Stimulated activated memory B cell treated with anti-CD40 and anti-IgM and Interleukin-4, amounts not matched to agents 10 μg/mL and 1 μg/mL and 100 μg/mL, for 72 hours (primary cell): Measurements from ENCODE around the gene SDK2.

Experiments
- ATAC-seq: fragments of 150-1000 bp; cut with Tn5 transposase; 2 replicates; pipeline ENCODE4 v1.10.0; 2021
- H3K27ac Mint-ChIP-seq: one replicate; pipeline ENCODE4 v1.8.0; 2022; ENCODE audit warnings: mild to moderate bottlenecking, mixed read lengths
- H3K27me3 Mint-ChIP-seq: one replicate; pipeline ENCODE4 v1.8.0; 2022; ENCODE audit warnings: mixed read lengths
- H3K36me3 Mint-ChIP-seq: one replicate; pipeline ENCODE4 v1.8.0; 2022; ENCODE audit warnings: mixed read lengths
- H3K4me1 Mint-ChIP-seq: one replicate; pipeline ENCODE4 v1.8.0; 2022; ENCODE audit warnings: mixed read lengths
- H3K4me3 Mint-ChIP-seq: one replicate; pipeline ENCODE4 v1.8.0; 2022; ENCODE audit warnings: mild to moderate bottlenecking, moderate library complexity, mixed read lengths
- H3K9me3 Mint-ChIP-seq: one replicate; pipeline ENCODE4 v1.8.0; 2022; ENCODE audit warnings: mixed read lengths

SDK2 gene

GRCh38 chr17:73422121-73422520 lies 222.1 kb downstream of the SDK2 start:
- Mint-ChIP-seq H3K36me3 (peaks cover 29% of the 10 kb centered on the region), H3K27ac (no peak overlapping the region), H3K9me3 (no peaks in the 10 kb centered on the region), H3K4me3 (no peak overlapping the region), H3K4me1 (no peaks in the 10 kb centered on the region), H3K27me3 (no peaks in the 10 kb centered on the region)
- no peak for ATAC-seq

DNA sequence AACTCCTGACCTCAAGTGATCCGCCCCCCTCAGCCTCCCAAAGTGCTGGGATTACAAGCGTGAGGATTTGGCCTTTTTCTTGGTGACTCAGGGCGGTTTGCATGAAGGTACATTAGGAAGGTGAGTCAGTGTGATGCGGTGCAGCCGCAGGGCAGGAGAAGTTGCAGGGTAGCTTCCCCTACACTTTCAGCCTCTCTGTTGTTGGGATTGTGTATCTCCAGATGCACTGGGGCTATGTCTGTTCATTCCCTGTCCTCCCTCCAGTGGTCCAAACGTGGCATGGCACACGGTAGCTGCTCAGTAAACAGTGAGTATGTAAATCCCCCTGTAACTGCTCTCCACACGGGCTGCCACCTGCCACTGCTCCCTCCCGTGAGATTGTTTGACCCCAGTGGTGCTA lies 223.3 kb downstream of the SDK2 start:
- no peak for ATAC-seq
- no peaks in the 10 kb centered on the region for H3K4me1 Mint-ChIP-seq
- H3K27me3 Mint-ChIP-seq: no peaks in the 10 kb centered on the region
- peaks cover 30% of the 10 kb centered on the region for H3K36me3 Mint-ChIP-seq
- H3K9me3 Mint-ChIP-seq: no peaks in the 10 kb centered on the region
- H3K4me3 Mint-ChIP-seq: no peak overlapping the region
- no peak overlapping the region for H3K27ac Mint-ChIP-seq

DNA sequence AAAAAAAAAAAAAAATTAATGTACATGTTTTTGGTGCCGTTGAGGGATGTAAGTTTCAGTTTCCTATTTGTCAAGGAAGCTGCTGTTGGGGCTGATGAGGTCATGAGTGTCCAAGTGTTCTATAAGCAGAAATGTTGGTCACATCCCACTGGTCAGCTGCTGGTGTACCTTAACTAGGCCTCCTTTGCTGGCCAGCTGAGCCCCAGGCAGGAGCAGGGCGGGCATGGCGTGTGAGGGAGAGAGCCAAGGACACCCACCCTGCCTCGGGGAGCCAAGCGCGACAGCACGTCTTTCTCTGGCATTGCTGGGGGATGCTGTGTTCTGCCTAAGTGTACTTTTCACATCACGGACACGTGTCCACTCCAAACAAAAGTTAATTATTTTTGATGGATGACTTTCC lies 224.4 kb downstream of the SDK2 start:
- ATAC-seq: no peak
- Mint-ChIP-seq H3K4me1 (no peaks in the 10 kb centered on the region), H3K9me3 (no peaks in the 10 kb centered on the region), H3K27me3 (no peaks in the 10 kb centered on the region), H3K27ac (no peak overlapping the region), H3K4me3 (no peak overlapping the region), H3K36me3 (peaks cover 40% of the 10 kb centered on the region)

DNA sequence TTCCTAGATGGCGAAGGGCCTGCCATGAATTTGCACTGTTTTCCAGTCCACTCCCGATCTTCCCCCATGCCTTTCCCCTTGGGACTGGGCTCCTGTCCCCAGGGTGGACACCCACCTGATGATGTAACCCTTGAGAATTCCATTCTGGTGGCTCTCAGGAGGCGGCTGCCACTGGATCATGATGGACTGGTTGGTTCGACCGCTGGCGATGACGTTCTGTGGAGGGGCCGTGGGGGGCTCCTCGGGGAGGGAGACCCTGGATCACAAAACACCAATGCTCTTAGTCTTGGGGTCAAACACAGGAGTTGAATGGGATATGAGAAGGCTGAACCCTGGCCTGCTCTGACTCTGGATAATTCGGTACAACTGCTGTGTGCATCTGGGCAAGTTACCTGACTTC lies 225.2 kb downstream of the SDK2 start:
- no peak for ATAC-seq
- H3K27me3 Mint-ChIP-seq: no peaks in the 10 kb centered on the region
- no peaks in the 10 kb centered on the region for H3K4me1 Mint-ChIP-seq
- H3K36me3 Mint-ChIP-seq: peaks cover 42% of the 10 kb centered on the region
- no peak overlapping the region for H3K27ac Mint-ChIP-seq
- no peak overlapping the region for H3K4me3 Mint-ChIP-seq
- H3K9me3 Mint-ChIP-seq: no peaks in the 10 kb centered on the region

- Mint-ChIP-seq H3K4me1 (no peaks in the 10 kb centered on the region), H3K36me3 (peaks cover 33% of the 10 kb centered on the region), H3K27me3 (no peaks in the 10 kb centered on the region), H3K27ac (no peak overlapping the region), H3K9me3 (no peaks in the 10 kb centered on the region), H3K4me3 (no peak overlapping the region)
- no peak for ATAC-seq
Measured at GRCh38 chr17:73415782-73416181, 228.5 kb downstream of the SDK2 start.

DNA sequence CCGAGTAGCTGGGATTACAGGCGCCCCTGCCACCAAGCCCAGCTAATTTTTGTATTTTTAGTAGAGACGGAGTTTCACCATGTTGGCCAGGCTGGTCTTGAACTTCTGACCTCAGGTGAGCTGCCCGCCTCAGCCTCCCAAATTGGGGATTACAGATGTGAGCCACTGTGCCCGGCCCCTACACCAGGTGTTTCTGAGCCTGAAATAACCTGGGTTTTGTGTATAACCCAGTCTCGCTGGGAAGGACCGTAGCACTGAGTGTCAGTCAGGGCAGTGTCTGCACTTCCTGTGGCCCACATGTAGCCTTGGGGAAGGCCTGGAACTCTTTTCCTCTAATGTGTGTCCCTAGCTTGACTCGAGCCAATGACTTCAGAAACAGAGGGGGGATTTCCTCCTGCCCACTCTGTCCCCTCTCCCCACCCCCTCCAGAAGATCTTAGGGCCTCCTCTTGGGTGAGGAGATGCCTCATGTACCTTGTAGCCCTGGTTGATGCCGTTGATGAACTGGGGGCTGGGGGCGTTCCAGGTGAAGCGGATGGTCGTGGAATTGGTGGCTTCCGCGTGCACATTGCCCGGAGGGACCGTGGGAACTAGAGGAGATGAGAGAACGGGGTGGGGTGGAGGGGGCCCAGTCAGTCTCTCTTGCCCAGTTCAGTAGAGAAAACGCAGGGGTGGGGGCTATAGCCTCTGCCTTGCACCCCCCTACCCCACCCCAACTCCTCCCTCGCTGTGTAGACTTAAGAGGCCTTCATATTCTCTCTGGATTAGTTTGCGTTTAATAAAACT lies 229.9 kb downstream of the SDK2 start:
- H3K9me3 Mint-ChIP-seq: no peaks in the 10 kb centered on the region
- H3K27me3 Mint-ChIP-seq: no peaks in the 10 kb centered on the region
- H3K27ac Mint-ChIP-seq: no peak overlapping the region
- H3K4me1 Mint-ChIP-seq: no peaks in the 10 kb centered on the region
- H3K36me3 Mint-ChIP-seq: peaks cover 43% of the 10 kb centered on the region
- ATAC-seq: peak; percentile 43
- H3K4me3 Mint-ChIP-seq: no peak overlapping the region

GRCh38 chr17:73412914-73413313 lies 231.3 kb downstream of the SDK2 start:
- Mint-ChIP-seq H3K4me3 (no peak overlapping the region), H3K9me3 (no peaks in the 10 kb centered on the region), H3K36me3 (peaks cover 45% of the 10 kb centered on the region), H3K4me1 (no peaks in the 10 kb centered on the region), H3K27me3 (no peaks in the 10 kb centered on the region), H3K27ac (no peak overlapping the region)
- no peak for ATAC-seq

DNA sequence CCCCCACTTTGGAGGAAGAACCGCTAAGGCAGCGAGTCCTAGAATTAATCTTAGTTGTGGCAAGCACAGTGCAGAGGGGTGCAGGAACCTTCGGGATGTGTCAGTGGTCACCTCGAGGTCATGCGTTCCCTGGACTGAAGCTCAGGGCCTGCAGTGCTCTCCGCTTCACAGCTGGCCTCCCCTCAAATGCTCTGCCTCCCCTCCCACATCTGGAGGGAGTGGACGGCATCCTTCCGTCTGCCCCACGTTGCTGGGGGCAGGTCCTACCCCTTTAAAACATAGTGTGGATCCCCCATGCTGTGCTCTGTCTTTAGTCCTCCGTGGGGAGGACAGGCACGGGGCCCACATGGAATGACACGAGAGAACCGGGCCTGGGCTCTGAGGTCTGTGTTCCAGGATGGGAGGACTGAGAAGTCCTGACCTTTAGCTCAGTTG lies 232.9 kb downstream of the SDK2 start:
- Mint-ChIP-seq H3K27me3 (no peaks in the 10 kb centered on the region), H3K4me3 (no peak overlapping the region), H3K27ac (no peak overlapping the region), H3K4me1 (no peaks in the 10 kb centered on the region), H3K9me3 (no peaks in the 10 kb centered on the region), H3K36me3 (peaks cover 45% of the 10 kb centered on the region)
- no peak for ATAC-seq

DNA sequence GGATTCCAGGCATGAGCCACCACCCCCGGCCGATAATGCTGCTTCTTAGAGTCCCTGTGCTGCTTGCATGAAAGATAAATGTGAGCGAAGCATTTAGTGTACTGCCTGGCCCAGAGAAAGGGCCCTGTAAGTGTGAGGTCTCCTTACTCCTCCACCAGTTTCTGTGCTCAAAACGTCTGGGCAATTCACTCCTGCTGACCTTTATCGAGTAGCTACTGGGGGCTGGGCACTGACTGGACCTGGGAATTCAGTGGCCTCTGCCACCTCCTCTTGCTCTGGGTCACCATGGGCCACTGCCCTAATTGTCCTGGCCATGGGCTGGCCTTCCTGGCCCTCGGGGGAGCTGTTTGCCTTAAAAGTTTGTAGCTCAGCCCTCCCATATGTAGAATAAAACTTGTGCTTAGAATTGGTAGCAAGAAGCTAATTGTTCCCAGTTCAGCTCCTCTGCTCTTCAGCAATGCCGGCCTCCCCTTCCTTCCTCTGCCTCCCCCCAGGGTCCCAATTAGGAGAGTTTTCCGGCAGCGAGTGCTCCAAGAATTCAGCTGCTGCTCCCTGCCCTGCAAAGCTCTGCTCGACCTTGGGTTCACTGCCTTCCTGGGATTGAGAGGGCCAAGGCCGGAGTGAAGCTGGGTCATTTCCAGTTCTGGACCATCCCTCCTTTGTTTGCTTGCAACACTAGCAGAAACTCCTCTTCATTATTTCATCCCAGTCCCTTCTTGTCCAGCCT lies 233.5 kb downstream of the SDK2 start:
- H3K36me3 Mint-ChIP-seq: peaks cover 43% of the 10 kb centered on the region
- no peaks in the 10 kb centered on the region for H3K9me3 Mint-ChIP-seq
- no peaks in the 10 kb centered on the region for H3K27me3 Mint-ChIP-seq
- H3K4me1 Mint-ChIP-seq: no peaks in the 10 kb centered on the region
- no peak for ATAC-seq
- H3K27ac Mint-ChIP-seq: no peak overlapping the region
- H3K4me3 Mint-ChIP-seq: no peak overlapping the region

- no peaks in the 10 kb centered on the region for H3K4me1 Mint-ChIP-seq
- H3K4me3 Mint-ChIP-seq: no peak overlapping the region
- H3K9me3 Mint-ChIP-seq: no peaks in the 10 kb centered on the region
- H3K27ac Mint-ChIP-seq: no peak overlapping the region
- H3K27me3 Mint-ChIP-seq: no peaks in the 10 kb centered on the region
- no peak for ATAC-seq
- peaks cover 27% of the 10 kb centered on the region for H3K36me3 Mint-ChIP-seq
Measured at GRCh38 chr17:73404246-73404645, 240.0 kb downstream of the SDK2 start.

GRCh38 chr17:73402466-73402865 lies 241.8 kb downstream of the SDK2 start:
- Mint-ChIP-seq H3K4me3 (no peak overlapping the region), H3K27ac (no peak overlapping the region), H3K36me3 (peaks cover 32% of the 10 kb centered on the region), H3K27me3 (no peaks in the 10 kb centered on the region), H3K4me1 (no peaks in the 10 kb centered on the region), H3K9me3 (no peaks in the 10 kb centered on the region)
- ATAC-seq: no peak

DNA sequence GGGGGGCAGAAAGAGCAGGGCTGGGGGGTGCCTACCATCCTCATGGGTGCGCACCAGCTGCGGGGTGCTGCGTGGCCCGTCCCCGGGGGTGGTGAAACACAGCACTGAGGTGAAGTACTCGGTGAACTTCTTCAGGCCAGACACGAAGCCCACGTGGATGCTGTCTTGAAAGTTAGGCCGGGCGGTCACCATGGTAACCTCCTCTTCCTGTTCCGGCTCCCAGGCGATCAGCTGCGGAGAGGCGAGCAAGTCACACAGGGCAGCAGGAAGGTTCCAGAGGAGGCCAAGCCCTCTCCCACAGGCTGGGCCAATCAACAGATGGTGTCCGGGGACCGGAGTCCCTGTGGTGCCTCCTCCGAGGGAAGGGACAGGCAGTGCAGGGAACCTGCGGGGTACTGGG lies 242.3 kb downstream of the SDK2 start:
- Mint-ChIP-seq H3K9me3 (no peaks in the 10 kb centered on the region), H3K27me3 (no peaks in the 10 kb centered on the region), H3K4me3 (no peak overlapping the region), H3K27ac (no peak overlapping the region), H3K36me3 (peaks cover 32% of the 10 kb centered on the region), H3K4me1 (no peaks in the 10 kb centered on the region)
- no peak for ATAC-seq

DNA sequence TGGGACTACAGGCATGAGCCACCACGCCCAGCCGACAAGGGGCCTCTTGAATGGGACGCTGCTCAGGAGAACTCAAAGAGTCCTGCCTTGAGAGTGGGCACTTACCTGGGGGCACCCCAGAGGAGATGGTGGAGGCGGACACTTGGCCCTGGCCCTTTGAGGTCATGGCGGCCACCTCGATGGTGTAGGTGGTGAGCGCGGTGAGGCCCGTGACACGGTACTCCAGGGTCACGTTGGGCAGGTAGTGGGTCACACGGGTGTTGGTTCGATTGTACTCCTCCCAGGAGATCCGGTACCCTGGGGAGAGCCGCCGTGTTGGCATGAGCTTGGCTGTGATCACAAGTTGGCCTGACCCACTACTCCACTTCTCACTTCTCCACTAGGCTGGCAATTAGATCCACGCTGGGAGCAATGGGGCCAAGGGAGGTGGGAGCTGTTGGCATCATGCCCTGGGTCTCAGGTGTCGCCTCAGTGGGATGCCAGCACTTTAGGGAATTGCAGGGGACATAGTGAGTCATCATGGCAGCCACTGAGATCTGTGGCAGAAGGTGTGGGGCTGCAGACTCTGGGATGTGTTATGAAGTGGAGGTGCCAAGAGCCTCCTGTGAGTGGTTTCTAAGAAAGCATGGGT lies 243.2 kb downstream of the SDK2 start:
- H3K27ac Mint-ChIP-seq: no peak overlapping the region
- no peaks in the 10 kb centered on the region for H3K4me1 Mint-ChIP-seq
- H3K27me3 Mint-ChIP-seq: no peaks in the 10 kb centered on the region
- no peak for ATAC-seq
- H3K9me3 Mint-ChIP-seq: no peaks in the 10 kb centered on the region
- H3K36me3 Mint-ChIP-seq: peaks cover 32% of the 10 kb centered on the region
- no peak overlapping the region for H3K4me3 Mint-ChIP-seq

DNA sequence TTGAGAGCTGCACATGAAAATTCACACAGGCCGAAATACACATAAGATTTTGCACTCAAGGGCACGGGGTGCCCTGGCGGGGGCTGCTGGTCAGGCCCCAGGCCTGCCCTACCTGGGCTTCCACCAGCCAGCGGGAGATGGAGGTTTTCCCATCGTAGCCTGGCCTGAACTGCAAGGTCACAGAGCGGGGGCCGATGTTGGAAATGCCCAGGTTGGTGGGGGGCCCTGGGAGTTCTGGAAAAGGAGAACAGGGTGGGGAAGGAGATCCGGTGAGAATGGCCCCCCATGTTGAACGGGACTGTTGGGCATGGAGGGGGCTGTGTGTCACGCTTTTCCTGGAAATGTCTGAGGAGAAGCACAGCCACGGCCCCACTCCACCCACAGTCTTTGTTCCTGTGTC lies 245.2 kb downstream of the SDK2 start:
- H3K4me3 Mint-ChIP-seq: no peak overlapping the region
- ATAC-seq: no peak
- no peaks in the 10 kb centered on the region for H3K9me3 Mint-ChIP-seq
- H3K27ac Mint-ChIP-seq: no peak overlapping the region
- H3K27me3 Mint-ChIP-seq: no peaks in the 10 kb centered on the region
- H3K4me1 Mint-ChIP-seq: no peaks in the 10 kb centered on the region
- H3K36me3 Mint-ChIP-seq: peaks cover 24% of the 10 kb centered on the region

GRCh38 chr17:73397856-73398540 lies 246.2 kb downstream of the SDK2 start:
- no peak for ATAC-seq
- Mint-ChIP-seq H3K36me3 (peaks cover 21% of the 10 kb centered on the region), H3K4me3 (no peak overlapping the region), H3K9me3 (no peaks in the 10 kb centered on the region), H3K27me3 (no peaks in the 10 kb centered on the region), H3K27ac (no peak overlapping the region), H3K4me1 (no peaks in the 10 kb centered on the region)
